SU-DHL-6 (cell line): ENCODE data around the gene RNF103.

Source experiments
- H2AFZ ChIP-seq: fragments of 200-600 bp; sonication (generic); 2 replicates; pipeline ENCODE4 v1.6.1; 2014; ENCODE audit warnings: low read depth, mild to moderate bottlenecking, moderate library complexity, mixed read lengths, antibody characterized with exemption, low read length; ENCODE audit not compliant: severe bottlenecking
- H3F3A ChIP-seq: fragments of 200-600 bp; shearing (Covaris generic); 2 replicates; pipeline ENCODE4 v1.6.0; 2016; ENCODE audit warnings: antibody characterized with exemption, mild to moderate bottlenecking; ENCODE audit not compliant: insufficient read depth
- H3K27ac ChIP-seq: fragments of 200-600 bp; sonication (generic); 2 replicates; pipeline ENCODE4 v1.5.1; 2016; ENCODE audit warnings: low read depth, mild to moderate bottlenecking, low read length, moderate library complexity, mixed read lengths
- H3K27me3 ChIP-seq: fragments of 200-600 bp; sonication (generic), shearing (Covaris generic); 2 replicates; pipeline ENCODE4 v1.6.0; 2014; ENCODE audit warnings: mild to moderate bottlenecking, low read length
- H3K36me3 ChIP-seq: fragments of 200-600 bp; sonication (generic); 2 replicates; pipeline ENCODE4 v1.6.1; 2014; ENCODE audit warnings: mild to moderate bottlenecking, low read length, mixed read lengths
- H3K4me2 ChIP-seq: fragments of 300-600, 200-600 bp; shearing (Covaris generic), sonication (generic); 2 replicates; pipeline ENCODE4 v1.6.0; 2014; ENCODE audit warnings: low read length, low read depth, mild to moderate bottlenecking; ENCODE audit not compliant: poor library complexity, severe bottlenecking
- H3K4me3 ChIP-seq: fragments of 200-600 bp; sonication (generic); 2 replicates; pipeline ENCODE4 v1.5.1; 2014; ENCODE audit warnings: antibody characterized with exemption, low read length, mild to moderate bottlenecking, mixed read lengths; ENCODE audit not compliant: insufficient read depth, poor library complexity, severe bottlenecking
- H3K79me2 ChIP-seq: fragments of 200-600 bp; sonication (generic); 2 replicates; pipeline ENCODE4 v1.6.1; 2014; ENCODE audit warnings: mild to moderate bottlenecking, low read length, moderate library complexity; ENCODE audit not compliant: insufficient read depth
- H3K9ac ChIP-seq: fragments of 200-600 bp; sonication (generic); 2 replicates; pipeline ENCODE4 v1.7.0; 2014; ENCODE audit warnings: mild to moderate bottlenecking, low read length
- H3K9me2 ChIP-seq: fragments of 200-600 bp; sonication (generic); replicated peaks from 2 replicates; pipeline ENCODE4 v1.6.1; 2014; ENCODE audit warnings: low read length; ENCODE audit not compliant: insufficient read depth
- H3K9me3 ChIP-seq: fragments of 200-600 bp; sonication (generic); 2 replicates; pipeline ENCODE4 v1.6.1; 2014; ENCODE audit warnings: low read length, mixed read lengths; ENCODE audit not compliant: insufficient read depth
- H4K20me1 ChIP-seq: fragments of 200-600 bp; sonication (generic); 2 replicates; pipeline ENCODE4 v1.6.1; 2014; ENCODE audit warnings: low read depth, mild to moderate bottlenecking, antibody characterized with exemption, low read length, moderate library complexity, mixed read lengths
- EZH2phosphoT487 ChIP-seq: fragments of 200-600 bp; sonication (generic), shearing (Covaris generic); conservative IDR thresholded peaks from 2 replicates; pipeline ENCODE4 v1.6.1; 2018; ENCODE audit warnings: mild to moderate bottlenecking, antibody characterized with exemption, low read length, moderate library complexity, mixed read lengths
- TF ChIP-seq, protein P1 (sequence below): fragments of 200-600 bp; sonication (generic); IDR thresholded peaks from one replicate; pipeline ENCODE4 v1.5.1; 2017; ENCODE audit warnings: antibody characterized with exemption, mild to moderate bottlenecking, low read length, moderate library complexity; ENCODE audit not compliant: insufficient read depth, poor library complexity, severe bottlenecking

The RNF103 gene

DNA sequence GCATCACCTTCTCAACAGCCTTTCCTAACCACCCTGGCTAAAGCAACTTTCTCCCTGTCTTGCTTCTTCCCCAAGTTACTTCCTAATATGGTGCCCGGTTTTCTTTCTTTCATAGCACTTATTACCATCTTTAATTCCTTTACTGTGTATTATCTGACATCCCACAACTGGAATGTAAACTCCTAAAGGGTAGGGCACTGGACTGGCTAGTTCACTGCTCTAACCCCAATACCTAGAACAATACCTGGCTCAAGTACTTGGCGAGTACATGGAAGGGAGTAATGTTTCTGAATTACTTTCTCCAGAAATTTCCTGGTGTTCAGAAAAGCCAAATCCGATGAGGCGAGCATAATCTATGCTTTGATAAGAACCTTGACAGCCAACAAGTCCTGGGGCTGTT, 22.7 kb upstream of the RNF103 start:
- peaks cover 8% of the 10 kb centered on the region; the same call in 1 of the 2 replicates for H3K9me3 ChIP-seq
- no peak overlapping the region for H3K9ac ChIP-seq
- no peak for TF ChIP-seq EZH2phosphoT487
- TF ChIP-seq, protein P1, sequence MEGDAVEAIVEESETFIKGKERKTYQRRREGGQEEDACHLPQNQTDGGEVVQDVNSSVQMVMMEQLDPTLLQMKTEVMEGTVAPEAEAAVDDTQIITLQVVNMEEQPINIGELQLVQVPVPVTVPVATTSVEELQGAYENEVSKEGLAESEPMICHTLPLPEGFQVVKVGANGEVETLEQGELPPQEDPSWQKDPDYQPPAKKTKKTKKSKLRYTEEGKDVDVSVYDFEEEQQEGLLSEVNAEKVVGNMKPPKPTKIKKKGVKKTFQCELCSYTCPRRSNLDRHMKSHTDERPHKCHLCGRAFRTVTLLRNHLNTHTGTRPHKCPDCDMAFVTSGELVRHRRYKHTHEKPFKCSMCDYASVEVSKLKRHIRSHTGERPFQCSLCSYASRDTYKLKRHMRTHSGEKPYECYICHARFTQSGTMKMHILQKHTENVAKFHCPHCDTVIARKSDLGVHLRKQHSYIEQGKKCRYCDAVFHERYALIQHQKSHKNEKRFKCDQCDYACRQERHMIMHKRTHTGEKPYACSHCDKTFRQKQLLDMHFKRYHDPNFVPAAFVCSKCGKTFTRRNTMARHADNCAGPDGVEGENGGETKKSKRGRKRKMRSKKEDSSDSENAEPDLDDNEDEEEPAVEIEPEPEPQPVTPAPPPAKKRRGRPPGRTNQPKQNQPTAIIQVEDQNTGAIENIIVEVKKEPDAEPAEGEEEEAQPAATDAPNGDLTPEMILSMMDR: no peak
- H3K36me3 ChIP-seq: no peaks in the 10 kb centered on the region; the same call in 1 of the 2 replicates
- H3K27me3 ChIP-seq: no peaks in the 10 kb centered on the region
- H3K9me2 ChIP-seq: no peaks in the 10 kb centered on the region
- no peak overlapping the region for H3K4me2 ChIP-seq
- H3K79me2 ChIP-seq: no peaks in the 10 kb centered on the region
- no peak overlapping the region for H2AFZ ChIP-seq
- no peak overlapping the region for H3K27ac ChIP-seq
- H3F3A ChIP-seq: no peaks in the 10 kb centered on the region
- no peaks in the 10 kb centered on the region for H4K20me1 ChIP-seq
- no peak overlapping the region for H3K4me3 ChIP-seq

DNA sequence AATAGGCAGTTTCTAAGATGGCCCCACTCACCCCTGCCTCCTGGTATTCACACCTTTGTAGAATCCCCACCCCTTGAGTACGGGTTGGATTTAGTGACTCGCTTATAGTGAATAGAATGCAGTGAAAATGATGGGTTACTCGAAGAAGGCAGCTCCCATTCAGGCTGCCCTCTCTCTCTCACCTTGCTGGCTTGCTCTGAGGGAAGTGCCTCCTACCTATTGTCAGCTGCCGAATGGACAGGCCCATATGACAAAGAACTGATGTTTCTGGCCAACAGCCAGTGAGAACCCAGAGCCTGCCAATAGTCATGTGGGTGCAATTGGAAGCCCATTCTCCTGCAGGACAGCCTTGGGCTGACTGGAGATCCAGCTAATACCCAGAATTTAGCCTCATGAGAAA, 22.1 kb upstream of the RNF103 start:
- H3K4me3 ChIP-seq: no peak overlapping the region
- no peaks in the 10 kb centered on the region; the same call in 1 of the 2 replicates for H3K36me3 ChIP-seq
- no peak overlapping the region for H3K4me2 ChIP-seq
- H4K20me1 ChIP-seq: no peaks in the 10 kb centered on the region
- no peaks in the 10 kb centered on the region for H3F3A ChIP-seq
- H2AFZ ChIP-seq: no peak overlapping the region
- no peak overlapping the region for H3K9ac ChIP-seq
- H3K9me2 ChIP-seq: no peaks in the 10 kb centered on the region
- no peaks in the 10 kb centered on the region for H3K79me2 ChIP-seq
- TF ChIP-seq EZH2phosphoT487: no peak
- TF ChIP-seq, protein P1: no peak
- H3K9me3 ChIP-seq: peaks cover 8% of the 10 kb centered on the region; the same call in 1 of the 2 replicates
- no peaks in the 10 kb centered on the region for H3K27me3 ChIP-seq
- H3K27ac ChIP-seq: no peak overlapping the region

DNA sequence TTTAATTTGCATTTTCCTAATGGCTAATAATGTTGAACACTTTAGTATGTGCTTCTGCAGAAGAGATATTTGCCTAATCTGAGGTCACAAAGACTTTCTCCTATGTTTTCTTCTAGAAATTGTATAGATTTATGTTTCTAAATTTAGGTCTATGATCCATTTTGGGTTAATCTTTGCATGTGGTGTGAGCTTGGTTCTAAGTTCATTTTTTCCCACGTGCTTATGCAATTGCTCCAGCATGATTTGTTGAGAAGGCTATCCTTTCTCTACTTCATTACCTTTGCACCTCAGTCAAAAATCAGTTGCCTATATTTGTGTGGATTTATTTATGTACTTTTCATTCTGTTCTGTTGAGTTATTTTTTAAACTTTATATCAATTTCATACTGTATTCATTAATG, 15.0 kb upstream of the RNF103 start:
- Histone ChIP-seq H2AFZ (no peak overlapping the region), H3K27me3 (no peaks in the 10 kb centered on the region), H3K9ac (no peak overlapping the region), H3F3A (no peaks in the 10 kb centered on the region), H3K9me2 (no peaks in the 10 kb centered on the region), H3K4me2 (no peak overlapping the region), H4K20me1 (no peaks in the 10 kb centered on the region), H3K9me3 (no peaks in the 10 kb centered on the region), H3K4me3 (no peak overlapping the region), H3K27ac (no peak overlapping the region), H3K79me2 (no peaks in the 10 kb centered on the region), H3K36me3 (no peaks in the 10 kb centered on the region)
- TF ChIP-seq EZH2phosphoT487: no peak
- TF ChIP-seq, protein P1: no peak

DNA sequence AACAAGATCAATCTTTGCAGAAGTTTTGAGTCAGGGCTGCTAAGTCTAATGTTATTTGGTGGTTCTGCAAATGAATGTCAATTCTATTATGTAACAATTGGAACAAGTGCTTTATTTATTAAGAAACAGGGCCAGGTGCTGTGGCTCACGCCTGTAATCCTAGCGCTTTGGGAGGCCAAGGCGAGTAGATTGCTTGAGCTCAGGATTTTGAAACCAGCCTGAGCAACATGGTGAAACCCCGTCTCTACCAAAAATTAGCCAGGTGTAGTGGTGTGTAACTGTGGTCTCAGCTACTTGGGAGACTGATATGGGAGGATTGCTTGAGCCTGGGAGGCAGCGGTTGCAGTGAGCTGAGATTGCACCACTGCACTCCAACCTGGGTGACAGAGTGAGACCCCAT, 13.2 kb upstream of the RNF103 start:
- Histone ChIP-seq H3K9me3 (no peaks in the 10 kb centered on the region), H3K9ac (no peak overlapping the region), H3K79me2 (no peaks in the 10 kb centered on the region), H2AFZ (no peak overlapping the region), H4K20me1 (no peaks in the 10 kb centered on the region), H3K9me2 (no peaks in the 10 kb centered on the region), H3K36me3 (no peaks in the 10 kb centered on the region), H3K4me3 (no peak overlapping the region), H3K4me2 (no peak overlapping the region), H3K27me3 (no peaks in the 10 kb centered on the region), H3K27ac (no peak overlapping the region), H3F3A (no peaks in the 10 kb centered on the region)
- TF ChIP-seq, protein P1: no peak
- TF ChIP-seq EZH2phosphoT487: no peak
